Fibroblast of villous mesenchyme (primary cell): Measurements from ENCODE around the gene TYW1B. TPM values are rescaled to one million over a fixed set of nuclear protein-coding genes. Genes with fewer than 3 reads are reported as not detected.
"Not testable (repeated sequence)": the region's sequence is repeated elsewhere in the genome, so short reads cannot be mapped to it uniquely, and the experiment has no call there.

Experiments used
- DNase-seq: peaks from one replicate; pipeline ENCODE4 v3.0.0-alpha.2; 2010; ENCODE audit warnings: low read depth
- H3K4me3 ChIP-seq: 2 replicates; pipeline ENCODE4 v1.5.1; 2011; ENCODE audit warnings: low read depth, mild to moderate bottlenecking, low read length
- total RNA-seq: library from RNA; depleted of rRNA; stranded (reverse); fragments of >200 nt; gene quantifications from 2 replicates; pipeline ENCODE4 v1.2.3, GENCODE V29; 2012
- TF ChIP-seq, protein P1 (sequence below): IDR thresholded peaks from 2 replicates; pipeline ENCODE4 v1.5.1; 2012; ENCODE audit warnings: low read depth, mild to moderate bottlenecking, low read length; ENCODE audit not compliant: insufficient read depth

Gene TYW1B
- total RNA-seq, 1 donor: 2.2 TPM

DNA sequence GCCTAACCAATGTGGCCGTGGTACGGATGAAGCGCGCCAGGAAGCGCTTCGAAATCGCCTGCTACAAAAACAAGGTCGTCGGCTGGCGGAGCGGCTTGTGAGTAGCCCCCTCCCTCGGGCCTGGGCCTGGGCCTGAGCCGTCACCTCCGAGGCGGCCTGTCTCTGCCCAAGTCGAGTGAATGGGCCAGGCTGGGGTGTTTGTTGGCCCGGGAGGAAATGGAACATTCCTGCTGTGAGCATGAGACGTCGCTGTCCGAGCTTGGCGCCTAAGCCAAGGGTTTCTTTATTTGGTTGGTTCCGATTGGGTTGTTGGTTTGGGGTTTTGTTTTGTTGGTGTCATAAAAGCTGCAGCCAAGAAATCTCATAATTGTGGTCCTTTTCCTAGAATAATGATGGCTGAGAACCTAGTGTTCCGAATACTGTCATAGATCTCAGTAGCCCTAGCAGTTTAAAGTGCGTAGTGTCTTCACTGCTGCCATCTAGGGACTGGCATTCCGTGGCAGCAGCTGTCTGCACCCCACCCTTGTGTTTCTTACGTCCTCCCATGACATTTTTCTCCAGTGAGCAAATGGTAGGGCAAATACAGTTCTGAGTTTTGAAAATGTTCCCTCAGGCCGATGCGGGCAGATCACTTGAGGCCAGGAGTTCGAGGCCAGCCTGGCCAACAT is 1.8 kb upstream of the TYW1B start:
- DNase-seq: peak; percentile 87
- TF ChIP-seq, protein P1, sequence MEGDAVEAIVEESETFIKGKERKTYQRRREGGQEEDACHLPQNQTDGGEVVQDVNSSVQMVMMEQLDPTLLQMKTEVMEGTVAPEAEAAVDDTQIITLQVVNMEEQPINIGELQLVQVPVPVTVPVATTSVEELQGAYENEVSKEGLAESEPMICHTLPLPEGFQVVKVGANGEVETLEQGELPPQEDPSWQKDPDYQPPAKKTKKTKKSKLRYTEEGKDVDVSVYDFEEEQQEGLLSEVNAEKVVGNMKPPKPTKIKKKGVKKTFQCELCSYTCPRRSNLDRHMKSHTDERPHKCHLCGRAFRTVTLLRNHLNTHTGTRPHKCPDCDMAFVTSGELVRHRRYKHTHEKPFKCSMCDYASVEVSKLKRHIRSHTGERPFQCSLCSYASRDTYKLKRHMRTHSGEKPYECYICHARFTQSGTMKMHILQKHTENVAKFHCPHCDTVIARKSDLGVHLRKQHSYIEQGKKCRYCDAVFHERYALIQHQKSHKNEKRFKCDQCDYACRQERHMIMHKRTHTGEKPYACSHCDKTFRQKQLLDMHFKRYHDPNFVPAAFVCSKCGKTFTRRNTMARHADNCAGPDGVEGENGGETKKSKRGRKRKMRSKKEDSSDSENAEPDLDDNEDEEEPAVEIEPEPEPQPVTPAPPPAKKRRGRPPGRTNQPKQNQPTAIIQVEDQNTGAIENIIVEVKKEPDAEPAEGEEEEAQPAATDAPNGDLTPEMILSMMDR: peak; percentile 33
- H3K4me3 ChIP-seq: peak overlapping the region; percentile 76

DNA sequence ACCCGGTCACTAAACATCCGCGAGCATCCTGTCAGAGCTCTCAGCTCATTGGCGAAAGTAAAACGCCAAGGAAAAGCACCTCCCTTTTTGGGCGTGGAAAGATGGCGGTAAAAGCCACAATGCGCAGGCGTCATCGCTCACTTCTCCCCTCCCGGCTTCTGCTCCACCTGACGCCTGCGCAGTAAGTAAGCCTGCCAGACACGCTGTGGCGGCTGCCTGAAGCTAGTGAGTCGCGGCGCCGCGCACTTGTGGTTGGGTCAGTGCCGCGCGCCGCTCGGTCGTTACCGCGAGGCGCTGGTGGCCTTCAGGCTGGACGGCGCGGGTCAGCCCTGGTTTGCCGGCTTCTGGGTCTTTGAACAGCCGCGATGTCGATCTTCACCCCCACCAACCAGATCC is 1.3 kb upstream of the TYW1B start:
- peak overlapping the region; percentile 76 for H3K4me3 ChIP-seq
- peak; percentile 98 for DNase-seq

DNA sequence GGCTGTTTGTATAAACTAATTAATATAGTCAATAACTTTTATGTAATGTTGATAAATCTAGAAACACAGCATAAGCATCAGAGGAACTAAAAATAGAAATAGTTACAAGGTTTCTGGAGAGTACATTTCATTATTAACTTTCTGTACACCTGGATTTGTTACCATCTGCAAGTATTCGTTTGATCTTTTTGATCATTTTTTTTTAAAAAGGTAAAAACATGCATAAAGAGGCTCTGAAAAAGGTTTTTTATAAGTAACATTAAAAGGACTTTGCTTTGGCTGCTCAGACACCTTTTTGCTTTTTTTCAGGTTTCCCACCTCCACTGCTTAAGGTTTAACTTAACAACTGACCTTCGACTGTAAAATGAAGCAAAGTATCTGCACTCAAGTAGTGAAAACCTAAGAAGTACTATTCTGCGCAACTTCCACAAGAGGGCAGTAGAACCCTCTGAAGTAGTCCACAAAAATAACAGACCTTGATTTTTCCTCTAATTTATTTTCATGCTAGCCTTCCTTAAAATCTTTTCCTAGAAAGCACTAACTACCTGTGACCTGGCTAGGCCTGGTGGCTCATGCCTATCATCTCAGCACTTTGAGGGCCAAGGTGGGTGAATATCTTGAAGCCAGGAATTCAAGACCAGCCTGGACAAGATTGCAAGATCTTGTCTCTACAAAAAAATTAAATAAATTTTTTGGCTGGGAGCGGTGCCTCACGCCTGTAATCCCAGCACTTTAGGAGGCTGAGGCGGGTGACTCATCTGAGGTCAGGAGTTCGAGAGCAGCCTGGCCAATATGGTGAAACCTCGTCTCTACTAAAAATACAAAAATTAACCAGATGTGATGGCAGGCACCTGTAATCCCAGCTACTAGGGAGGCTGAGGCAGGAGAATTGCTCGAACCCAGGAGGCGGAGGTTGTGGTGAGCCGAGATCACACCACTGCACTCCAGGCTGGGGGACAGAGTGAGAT is 4.0 kb downstream of the TYW1B start:
- H3K4me3 ChIP-seq: not testable (repeated sequence)
- TF ChIP-seq, protein P1: peak; percentile 26
- DNase-seq: peak; percentile 68

DNA sequence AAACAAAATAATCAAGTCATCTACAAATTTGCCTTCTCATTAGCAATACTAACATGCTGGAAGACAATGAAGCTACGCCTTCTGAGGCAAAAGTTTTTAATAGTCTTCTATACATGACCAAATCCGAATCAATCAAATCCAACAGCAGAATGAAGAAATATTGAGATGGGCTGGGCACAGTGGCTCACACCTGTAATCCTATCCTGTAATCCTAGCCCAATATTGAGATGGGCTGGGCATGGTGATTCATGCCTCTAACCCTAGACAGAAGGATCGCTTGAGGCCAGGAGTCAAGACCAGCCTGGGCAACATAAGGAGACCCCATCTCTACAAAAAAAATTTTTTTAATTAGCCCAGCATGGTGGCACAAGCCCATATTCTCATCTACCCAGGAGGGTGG is 5.5 kb downstream of the TYW1B start:
- H3K4me3 ChIP-seq, DNase-seq: not testable (repeated sequence)

DNA sequence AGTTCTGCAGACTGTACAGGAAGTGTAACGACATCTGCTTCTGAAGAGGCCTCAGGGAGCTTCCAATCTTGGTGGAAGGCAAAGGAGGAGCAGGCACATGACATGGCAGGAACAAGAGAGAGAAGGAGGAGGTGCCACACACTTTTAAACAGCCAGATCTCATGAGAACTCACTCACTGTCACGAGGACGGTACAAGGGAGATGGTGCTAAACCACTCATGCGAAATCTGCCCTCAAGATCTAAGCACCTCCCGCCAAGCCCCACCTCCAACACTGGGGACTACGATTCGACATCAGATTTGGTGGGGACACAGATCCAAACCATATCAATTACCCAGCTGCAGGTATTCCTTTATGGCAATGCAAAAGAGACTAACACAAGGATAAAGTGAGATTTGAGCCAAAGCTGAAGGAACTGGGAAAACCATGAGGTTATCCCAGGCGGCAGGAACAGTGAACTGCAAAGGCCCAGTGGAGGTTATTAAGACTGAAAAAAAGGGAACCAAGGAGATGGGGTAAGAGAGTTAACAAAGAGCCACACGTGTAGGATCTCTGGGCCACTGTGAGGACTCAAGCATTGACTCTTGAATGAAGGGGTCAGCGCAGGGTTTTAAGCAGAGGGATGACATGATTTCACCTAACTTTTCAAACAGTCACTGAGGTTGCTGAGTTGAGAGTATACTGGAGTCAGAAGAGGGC is 9.2 kb downstream of the TYW1B start:
- H3K4me3 ChIP-seq, DNase-seq: not testable (repeated sequence)

DNA sequence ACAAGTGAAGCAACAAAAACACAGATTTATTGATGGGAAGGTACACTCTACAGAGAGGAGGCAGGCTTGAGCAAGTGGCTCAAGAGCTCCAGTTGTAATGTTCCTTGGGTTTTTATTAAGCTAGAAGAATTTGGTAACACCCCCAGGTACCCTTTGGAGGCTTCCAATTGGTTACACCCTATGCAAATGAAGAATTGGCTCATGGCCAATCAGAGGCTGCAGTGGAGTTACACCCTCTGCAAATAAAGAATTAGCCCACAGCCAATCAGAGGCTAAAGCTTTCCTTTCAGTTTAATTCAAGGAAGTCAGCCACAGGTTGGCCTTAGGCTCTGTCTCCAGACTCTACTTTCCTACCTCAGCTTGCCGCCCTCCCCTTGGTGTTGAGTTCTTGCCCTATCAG is 10.3 kb downstream of the TYW1B start:
- DNase-seq, H3K4me3 ChIP-seq: not testable (repeated sequence)

DNA sequence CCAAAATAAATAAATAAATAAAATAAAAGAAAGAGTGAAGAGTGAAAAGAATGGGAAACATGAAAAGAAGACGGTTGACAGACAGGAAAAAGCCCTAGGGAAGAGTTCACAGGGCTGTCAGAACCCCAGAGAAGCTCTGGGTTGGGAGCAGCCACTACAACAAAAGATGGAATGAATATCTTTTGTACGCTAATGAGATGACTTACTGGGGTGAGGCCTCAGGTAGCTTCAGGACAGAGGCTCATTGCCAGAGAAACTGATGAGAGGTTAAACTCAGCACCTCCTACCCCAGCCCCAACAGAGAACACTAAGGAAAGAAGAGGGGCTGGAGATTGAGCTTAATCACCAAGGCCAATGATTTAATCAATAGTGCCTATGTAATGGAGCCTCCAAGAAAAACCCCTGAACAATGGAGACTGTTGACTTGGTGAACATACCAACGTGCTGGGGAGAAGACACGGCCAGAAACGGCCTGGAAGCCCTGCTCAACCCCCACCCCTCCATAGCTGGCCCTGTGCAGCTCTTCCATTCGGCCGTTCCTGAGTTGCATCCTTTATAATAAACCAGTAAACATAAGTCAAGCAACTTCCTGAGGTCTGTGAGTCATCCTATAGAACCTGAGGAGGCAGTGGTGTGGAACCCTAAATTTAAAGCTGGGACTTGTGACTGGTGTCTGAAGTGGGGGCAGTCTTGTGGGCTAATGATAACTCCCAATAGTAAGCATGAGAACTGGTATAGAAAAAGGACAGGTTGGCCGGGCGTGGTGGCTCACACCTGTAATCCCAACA is 11.4 kb downstream of the TYW1B start:
- not testable (repeated sequence) for DNase-seq, H3K4me3 ChIP-seq

DNA sequence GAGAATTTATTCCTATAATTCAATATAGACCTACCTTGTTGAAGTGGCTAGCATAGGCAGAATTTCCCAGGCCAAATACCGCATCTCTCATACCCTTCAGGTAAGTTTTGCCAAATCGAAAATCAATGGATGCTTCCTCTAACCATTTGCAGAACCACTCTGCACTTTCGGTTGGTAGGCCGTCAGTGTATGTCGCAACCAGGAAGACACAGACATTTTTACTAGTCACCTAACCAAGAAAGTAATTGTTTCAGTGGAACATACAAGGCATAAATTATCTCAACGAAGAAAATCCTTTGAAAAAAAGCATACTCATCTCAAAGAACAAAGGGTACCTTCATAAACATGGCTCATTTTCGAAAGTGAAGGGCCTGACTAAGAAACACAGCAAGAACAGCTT is 17.6 kb downstream of the TYW1B start:
- not testable (repeated sequence) for H3K4me3 ChIP-seq, DNase-seq

DNA sequence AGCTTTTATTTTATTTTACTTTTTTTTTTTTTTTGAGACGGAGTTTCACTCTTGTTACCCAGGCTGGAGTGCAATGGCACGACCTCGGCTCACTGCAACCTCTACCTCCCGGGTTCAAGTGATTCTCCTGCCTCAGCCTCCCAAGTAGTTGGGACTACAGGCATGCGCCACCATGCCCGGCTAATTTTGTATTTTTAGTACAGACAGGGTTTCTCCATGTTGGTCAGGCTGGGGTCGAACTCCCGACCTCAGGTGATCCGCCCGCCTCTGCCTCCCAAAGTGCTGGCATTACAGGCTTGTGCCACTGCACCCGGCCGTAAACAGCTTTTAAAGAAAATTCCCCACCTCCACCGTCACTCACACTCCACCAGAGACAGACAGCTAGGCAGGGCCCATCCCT is 19.5 kb downstream of the TYW1B start:
- DNase-seq, H3K4me3 ChIP-seq: not testable (repeated sequence)

DNA sequence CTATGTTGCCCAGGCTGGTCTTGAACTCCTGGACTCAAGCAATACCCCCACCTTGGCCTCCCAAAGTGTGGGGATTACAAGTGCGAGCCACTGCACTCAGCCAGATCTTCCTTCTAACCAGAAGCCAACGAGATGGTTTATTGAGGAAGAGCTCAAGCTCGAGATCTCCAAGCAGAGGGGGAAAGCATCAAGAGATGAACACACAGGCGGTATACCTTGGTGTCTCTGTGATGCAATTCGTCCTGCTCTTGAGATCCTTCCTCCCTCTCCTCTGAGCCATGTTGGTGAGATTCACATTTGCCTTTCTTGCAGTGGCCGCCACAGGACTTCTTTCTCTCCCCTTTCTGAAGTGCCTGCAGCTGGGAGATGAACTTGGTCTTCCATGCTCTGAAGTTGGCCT is 21.1 kb downstream of the TYW1B start:
- H3K4me3 ChIP-seq, DNase-seq: not testable (repeated sequence)
